Osteocyte (in vitro differentiated cells): ENCODE measurements around the gene ZBTB32. TPM values are rescaled to one million over a fixed set of nuclear protein-coding genes. Genes with fewer than 3 reads are reported as not detected.

Experiments
- DNase-seq: peaks from one replicate; pipeline ENCODE4 v3.0.0; 2021; ENCODE audit warnings: mixed read lengths; ENCODE audit not compliant: unreplicated experiment; ENCODE audit errors: extremely low spot score
- H3K27ac Mint-ChIP-seq: one replicate; pipeline ENCODE4 v1.8.0; 2021; ENCODE audit warnings: mild to moderate bottlenecking, mixed read lengths; ENCODE audit not compliant: unreplicated experiment
- H3K27me3 Mint-ChIP-seq: one replicate; pipeline ENCODE4 v1.8.0; 2021; ENCODE audit warnings: mixed read lengths; ENCODE audit not compliant: unreplicated experiment
- H3K36me3 Mint-ChIP-seq: one replicate; pipeline ENCODE4 v1.8.0; 2021; ENCODE audit warnings: mixed read lengths; ENCODE audit not compliant: unreplicated experiment
- H3K4me1 Mint-ChIP-seq: one replicate; pipeline ENCODE4 v1.8.0; 2021; ENCODE audit warnings: mixed read lengths; ENCODE audit not compliant: unreplicated experiment
- H3K4me3 Mint-ChIP-seq: one replicate; pipeline ENCODE4 v1.8.0; 2021; ENCODE audit warnings: mild to moderate bottlenecking, moderate library complexity, mixed read lengths; ENCODE audit not compliant: unreplicated experiment
- H3K9me3 Mint-ChIP-seq: one replicate; pipeline ENCODE4 v1.8.0; 2021; ENCODE audit warnings: mixed read lengths; ENCODE audit not compliant: unreplicated experiment
- CTCF ChIP-seq: fragments of 200-600 bp; sonication (generic); IDR thresholded peaks from 2 replicates; pipeline ENCODE4 v1.5.0; 2021; ENCODE audit warnings: antibody characterized with exemption, mild to moderate bottlenecking, moderate library complexity
- total RNA-seq: library from RNA; stranded (reverse); gene quantifications from 2 replicates; pipeline ENCODE4 v1.2.1, GENCODE V29; 2021

The ZBTB32 gene
- total RNA-seq, 1 donor from 2014 or later = not detected

DNA sequence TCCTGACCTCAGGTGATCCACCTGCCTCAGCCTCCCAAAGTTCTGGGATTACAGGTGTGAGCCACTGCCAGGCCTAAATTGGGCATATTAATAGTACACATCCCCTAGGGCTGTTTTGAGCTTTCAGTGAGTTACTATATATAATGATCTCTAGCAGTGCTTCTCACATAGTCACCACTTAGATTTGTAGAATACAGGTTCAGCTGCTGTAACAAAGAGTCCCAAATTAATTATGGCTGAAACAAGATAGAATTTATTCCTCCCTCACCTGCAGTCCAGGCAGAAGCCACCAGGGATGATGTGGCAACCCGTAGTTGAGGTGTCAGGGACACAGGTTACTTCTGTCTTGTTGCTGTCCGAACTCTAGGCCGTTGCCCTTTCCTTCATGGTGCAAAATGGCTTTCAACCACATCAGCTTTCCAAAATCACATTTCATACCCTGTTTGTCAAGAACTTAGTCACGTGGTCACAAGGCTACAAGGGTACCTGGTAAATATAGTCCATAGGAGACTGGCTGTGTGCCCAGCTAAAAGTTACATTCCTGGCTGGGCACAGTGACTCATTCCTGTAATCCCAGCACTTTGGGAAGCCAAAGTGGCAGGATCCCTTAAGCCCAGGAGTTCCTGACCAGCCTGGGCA, 56.5 kb downstream of the ZBTB32 start:
- Mint-ChIP-seq H3K36me3 (peaks cover 5% of the 10 kb centered on the region), H3K4me1 (peaks cover 23% of the 10 kb centered on the region), H3K9me3 (no peaks in the 10 kb centered on the region), H3K4me3 (no peak overlapping the region), H3K27ac (no peak overlapping the region), H3K27me3 (no peaks in the 10 kb centered on the region)
- no peak for DNase-seq
- no peak for TF ChIP-seq CTCF

DNA sequence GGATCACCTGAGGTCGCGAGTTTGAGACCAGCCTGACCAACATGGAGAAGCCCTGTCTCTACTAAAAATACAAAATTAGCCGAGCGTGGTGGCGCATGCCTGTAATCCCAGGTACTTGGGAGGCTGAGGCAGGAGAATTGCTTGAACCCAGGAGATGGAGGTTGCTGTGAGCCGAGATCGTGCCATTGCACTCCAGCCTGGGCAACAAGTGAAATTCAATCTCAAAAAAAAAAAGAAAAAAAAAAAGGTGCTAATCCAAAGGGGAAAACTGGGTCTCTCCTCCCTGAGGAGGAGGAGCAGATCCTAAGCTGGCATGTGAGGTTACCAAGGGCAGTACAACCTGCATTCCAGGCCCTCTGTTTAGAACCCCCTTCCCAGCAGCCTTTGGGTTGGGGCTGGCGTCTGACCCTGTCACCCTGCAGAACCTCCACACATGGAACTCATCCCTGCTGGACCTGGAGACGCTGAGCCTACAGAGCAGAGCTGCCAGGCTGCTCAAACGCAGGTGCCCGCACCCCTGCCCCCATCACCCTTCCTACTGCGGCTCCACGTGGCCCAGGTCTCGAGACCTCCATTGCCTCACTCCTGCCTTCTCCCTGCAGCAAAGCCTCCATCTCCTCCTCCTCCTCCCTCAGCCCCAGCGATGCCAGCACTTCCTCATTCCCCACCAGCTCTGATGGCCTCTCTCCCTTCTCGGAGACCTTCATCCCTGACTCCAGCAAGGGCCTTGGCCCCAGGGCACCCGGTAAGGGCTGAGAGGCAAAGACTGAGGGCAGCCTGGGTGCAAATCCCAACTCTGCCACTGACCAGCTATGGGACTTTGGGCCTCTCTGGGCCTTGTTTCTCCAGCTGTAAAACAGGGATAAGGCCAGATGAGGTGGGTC, 60.3 kb downstream of the ZBTB32 start:
- Mint-ChIP-seq H3K27ac (no peak overlapping the region), H3K27me3 (no peaks in the 10 kb centered on the region), H3K36me3 (peaks cover 7% of the 10 kb centered on the region)

More for the DNA sequence above, 60.3 kb downstream of the ZBTB32 start:
- no peaks in the 10 kb centered on the region for H3K9me3 Mint-ChIP-seq
- no peak overlapping the region for H3K4me3 Mint-ChIP-seq
- no peak for TF ChIP-seq CTCF
- H3K4me1 Mint-ChIP-seq = no peaks in the 10 kb centered on the region
- DNase-seq = no peak

Other genes starting within 250 kb of the ZBTB32 start
- not detected in 2 replicates for gene KRTDAP, start 214.1 kb upstream of the ZBTB32 start, total RNA-seq
- gene DMKN, start 190.9 kb upstream of the ZBTB32 start, total RNA-seq = not detected in 2 replicates
- not detected in 2 replicates for gene SBSN, start 176.2 kb upstream of the ZBTB32 start, total RNA-seq
- gene GAPDHS, start 171.1 kb upstream of the ZBTB32 start, total RNA-seq = not detected in 2 replicates
- gene TMEM147, start 158.9 kb upstream of the ZBTB32 start, total RNA-seq = 110 and 111 TPM in 2 replicates
- not detected in 2 replicates for gene ATP4A, start 140.9 kb upstream of the ZBTB32 start, total RNA-seq
- gene PMIS2, start 118.4 kb upstream of the ZBTB32 start, total RNA-seq = not detected in 2 replicates
- 15.0 and 16.6 TPM in 2 replicates for gene HAUS5, start 91.8 kb upstream of the ZBTB32 start, total RNA-seq
- gene RBM42, start 75.5 kb upstream of the ZBTB32 start, total RNA-seq = 88.9 and 95.3 TPM in 2 replicates
- 1.2 and 1.3 TPM in 2 replicates for gene ETV2, start 62.8 kb upstream of the ZBTB32 start, total RNA-seq
- 317 and 370 TPM in 2 replicates for gene COX6B1, start 56.2 kb upstream of the ZBTB32 start, total RNA-seq
- gene UPK1A, start 38.0 kb upstream of the ZBTB32 start, total RNA-seq = not detected in 2 replicates
- 45.1 and 45.3 TPM in 2 replicates for gene KMT2B, start 13.4 kb downstream of the ZBTB32 start, total RNA-seq
- 2.3 and 3.1 TPM in 2 replicates for gene IGFLR1, start 37.9 kb downstream of the ZBTB32 start, total RNA-seq
- 35.9 and 44.9 TPM in 2 replicates for gene U2AF1L4, start 40.9 kb downstream of the ZBTB32 start, total RNA-seq
- 71.4 and 72.6 TPM in 2 replicates for gene PSENEN, start 41.1 kb downstream of the ZBTB32 start, total RNA-seq
- gene LIN37, start 44.0 kb downstream of the ZBTB32 start, total RNA-seq = 14.1 and 15.7 TPM in 2 replicates
- 0.37 and 0.64 TPM in 2 replicates for gene HSPB6, start 52.5 kb downstream of the ZBTB32 start, total RNA-seq
- gene PROSER3, start 53.6 kb downstream of the ZBTB32 start, total RNA-seq = 19.8 and 20.9 TPM in 2 replicates
- 10.1 and 15.2 TPM in 2 replicates for gene ARHGAP33, start 71.0 kb downstream of the ZBTB32 start, total RNA-seq
- gene PRODH2, start 108.3 kb downstream of the ZBTB32 start, total RNA-seq = not detected in 2 replicates
- gene NPHS1, start 147.9 kb downstream of the ZBTB32 start, total RNA-seq = not detected in 2 replicates
- not detected in 2 replicates for gene KIRREL2, start 152.4 kb downstream of the ZBTB32 start, total RNA-seq
- 12.6 and 14.7 TPM in 2 replicates for gene APLP1, start 164.0 kb downstream of the ZBTB32 start, total RNA-seq
- gene NFKBID, start 196.0 kb downstream of the ZBTB32 start, total RNA-seq = 6.2 and 6.8 TPM in 2 replicates
- gene HCST, start 198.0 kb downstream of the ZBTB32 start, total RNA-seq = 0.81 and 0.97 TPM in 2 replicates
- gene TYROBP, start 203.7 kb downstream of the ZBTB32 start, total RNA-seq = not detected in 2 replicates
- gene LRFN3, start 231.8 kb downstream of the ZBTB32 start, total RNA-seq = 24.3 and 25.0 TPM in 2 replicates